HG03575 (cell line): ENCODE data around the gene ARHGDIA.

ENCODE experiments used
- ATAC-seq: cut with Tn5 transposase; IDR thresholded peaks from one replicate; pipeline ENCODE4 v1.9.1; 2021; ENCODE audit not compliant: unreplicated experiment, insufficient number of reproducible peaks, low FRiP score; ENCODE audit errors: extremely low read depth

The ARHGDIA gene

GRCh38 chr17:81833921-81834830 is 37.0 kb downstream of the ARHGDIA start:
- ATAC-seq = no peak

DNA sequence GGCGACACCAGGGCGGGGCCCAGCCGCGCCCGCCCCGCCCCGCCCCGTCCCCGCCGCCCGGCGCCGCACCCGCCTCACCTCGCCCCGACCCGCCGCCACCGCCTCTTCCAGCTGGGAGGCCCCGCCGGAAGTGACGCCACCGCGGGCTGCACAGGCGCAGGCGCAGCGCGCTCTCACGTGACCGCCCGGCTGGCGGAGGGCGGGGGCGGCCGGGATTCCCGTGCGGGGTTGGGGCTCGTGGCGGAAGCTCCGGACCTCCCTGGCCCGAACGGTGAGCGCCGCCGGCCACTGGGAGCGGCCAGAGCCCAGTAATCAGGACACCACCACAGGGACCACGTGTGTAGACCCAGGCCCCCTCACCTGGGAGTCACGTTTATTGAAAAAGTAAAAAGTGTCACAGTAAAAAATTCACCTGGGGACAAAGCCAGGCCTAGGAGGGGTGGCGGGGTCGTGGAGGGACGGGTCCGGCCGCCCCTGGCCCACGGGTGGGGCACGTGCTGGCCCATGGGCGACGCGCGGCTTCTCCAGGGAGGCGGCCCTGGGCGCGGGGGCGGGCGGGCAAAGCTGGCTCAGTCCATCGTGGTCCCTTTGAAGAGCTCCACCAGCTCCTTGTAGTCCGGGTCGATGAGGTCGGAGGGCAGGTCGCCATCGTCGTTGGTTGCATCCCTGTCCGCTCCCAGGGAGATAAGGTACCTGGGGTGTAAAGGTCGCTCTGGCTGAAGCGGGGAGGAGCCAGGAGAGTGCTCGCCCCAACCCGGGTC is 37.8 kb downstream of the ARHGDIA start, which contains the start of gene MCRIP1:
Gene MCRIP1, minus strand, starts transcription at position 132 of the 761 bp plus-strand sequence. CDS start 8,785 bp downstream, outside the sequence.
- ATAC-seq = no peak

GRCh38 chr17:81832608-81833159 is 38.5 kb downstream of the ARHGDIA start:
- no peak for ATAC-seq

- ATAC-seq = no peak
Observed at GRCh38 chr17:81831957-81832607, 39.1 kb downstream of the ARHGDIA start.

DNA sequence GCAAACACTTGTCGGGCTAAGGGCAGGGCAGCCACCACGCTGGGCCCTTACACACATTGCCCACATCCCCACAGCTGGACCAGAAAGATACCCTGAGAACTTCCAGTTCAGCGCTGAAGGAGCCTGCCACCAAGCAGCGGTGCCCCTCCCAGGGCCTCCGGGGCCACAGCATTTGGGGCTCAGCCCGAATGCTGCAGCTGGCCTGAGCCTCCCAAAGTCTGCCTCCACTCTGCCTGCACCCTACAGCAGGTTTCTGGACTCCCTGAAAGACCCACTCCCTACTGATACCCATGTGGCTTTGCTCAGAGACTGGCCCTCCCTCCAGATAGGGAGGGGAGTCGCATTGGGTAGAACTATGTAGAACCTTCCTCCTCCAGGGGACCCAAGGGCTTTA is 39.6 kb downstream of the ARHGDIA start:
- no peak for ATAC-seq

DNA sequence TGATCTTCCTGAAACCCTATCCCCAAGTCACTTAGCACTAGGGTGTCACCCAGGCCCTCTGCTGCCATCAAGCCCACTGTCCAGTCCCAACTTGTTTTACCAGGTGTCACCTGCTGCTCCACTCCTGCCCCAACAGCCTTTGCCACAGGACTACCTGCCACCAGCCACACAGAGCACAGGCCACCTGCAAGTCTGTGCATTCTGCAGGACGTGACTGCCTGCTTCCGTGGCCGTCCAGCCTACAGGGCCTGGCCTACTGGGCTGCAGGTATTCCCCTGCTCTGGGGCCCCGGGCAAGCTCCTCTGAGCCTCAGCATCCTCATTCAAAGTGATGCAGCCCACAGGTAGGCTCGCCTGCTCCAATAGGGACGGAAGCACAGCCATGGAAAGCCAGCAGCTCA is 41.3 kb downstream of the ARHGDIA start:
- no peak for ATAC-seq

DNA sequence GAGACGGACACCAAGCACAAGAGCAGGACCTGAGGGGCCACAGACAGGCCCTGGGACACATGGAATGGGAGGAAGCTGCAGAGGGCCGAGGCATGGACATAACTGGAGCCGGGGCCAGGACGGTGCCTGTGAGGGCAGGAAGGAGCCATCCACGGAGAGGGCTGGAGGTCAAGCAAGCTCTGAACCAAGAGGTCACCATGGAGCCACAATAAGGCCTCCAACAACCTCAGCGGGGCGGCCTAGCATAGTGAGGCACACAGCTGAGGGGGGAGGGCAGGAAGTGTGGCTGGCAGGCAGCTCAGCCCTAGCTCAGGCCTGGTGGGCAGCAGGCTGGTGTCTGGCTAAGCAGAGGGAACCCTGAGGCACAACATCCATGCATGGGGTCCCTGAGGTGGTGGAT is 42.5 kb downstream of the ARHGDIA start:
- no peak for ATAC-seq

DNA sequence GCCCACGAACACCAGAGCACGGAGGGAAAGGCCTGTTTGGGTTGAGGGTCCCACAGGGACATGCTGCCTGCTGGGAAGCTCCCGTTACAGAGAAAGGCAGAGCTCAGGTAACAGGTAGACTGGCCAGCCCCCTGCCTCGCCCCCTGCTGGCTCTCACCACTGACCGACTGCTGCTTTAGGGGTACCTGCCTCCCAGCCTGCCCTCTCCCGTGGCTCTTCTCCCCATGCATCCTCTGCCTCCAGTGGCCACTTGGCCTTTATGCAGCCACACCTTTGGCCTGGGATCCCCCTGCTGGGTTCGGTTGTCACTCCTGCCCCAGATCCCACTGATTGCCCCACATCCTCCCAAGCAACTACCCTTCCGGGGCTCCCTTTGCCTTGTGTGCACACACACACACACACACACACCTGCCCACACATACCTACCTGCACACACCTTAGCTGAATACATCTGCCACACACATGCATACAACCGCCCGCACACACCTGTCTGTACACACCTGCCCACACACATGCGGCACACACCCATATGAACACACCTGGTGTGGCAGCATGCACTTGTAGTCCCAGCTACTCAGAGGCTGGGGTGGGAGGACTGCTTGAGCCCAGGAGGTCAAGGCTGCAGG is 45.2 kb downstream of the ARHGDIA start:
- no peak for ATAC-seq

DNA sequence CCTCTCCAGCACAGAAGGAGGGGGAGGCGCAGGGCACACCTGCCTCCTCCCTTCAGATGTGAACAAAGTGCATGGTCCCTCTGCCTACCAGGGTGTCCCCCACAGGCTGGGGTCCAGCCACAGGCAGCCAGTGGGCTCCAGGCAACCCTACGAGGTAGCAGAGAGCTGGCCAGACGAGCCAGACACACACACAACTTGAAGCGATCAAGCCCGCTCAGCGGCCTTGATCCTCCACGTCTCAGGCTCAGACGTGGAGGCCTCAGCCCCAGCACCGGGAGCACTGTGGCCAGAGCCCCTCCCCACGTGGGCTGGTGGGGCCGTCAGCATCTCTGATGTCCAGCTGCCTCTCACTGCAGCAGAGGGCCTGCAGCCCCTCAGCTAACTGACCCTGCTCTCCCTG is 46.5 kb downstream of the ARHGDIA start:
- ATAC-seq = no peak

DNA sequence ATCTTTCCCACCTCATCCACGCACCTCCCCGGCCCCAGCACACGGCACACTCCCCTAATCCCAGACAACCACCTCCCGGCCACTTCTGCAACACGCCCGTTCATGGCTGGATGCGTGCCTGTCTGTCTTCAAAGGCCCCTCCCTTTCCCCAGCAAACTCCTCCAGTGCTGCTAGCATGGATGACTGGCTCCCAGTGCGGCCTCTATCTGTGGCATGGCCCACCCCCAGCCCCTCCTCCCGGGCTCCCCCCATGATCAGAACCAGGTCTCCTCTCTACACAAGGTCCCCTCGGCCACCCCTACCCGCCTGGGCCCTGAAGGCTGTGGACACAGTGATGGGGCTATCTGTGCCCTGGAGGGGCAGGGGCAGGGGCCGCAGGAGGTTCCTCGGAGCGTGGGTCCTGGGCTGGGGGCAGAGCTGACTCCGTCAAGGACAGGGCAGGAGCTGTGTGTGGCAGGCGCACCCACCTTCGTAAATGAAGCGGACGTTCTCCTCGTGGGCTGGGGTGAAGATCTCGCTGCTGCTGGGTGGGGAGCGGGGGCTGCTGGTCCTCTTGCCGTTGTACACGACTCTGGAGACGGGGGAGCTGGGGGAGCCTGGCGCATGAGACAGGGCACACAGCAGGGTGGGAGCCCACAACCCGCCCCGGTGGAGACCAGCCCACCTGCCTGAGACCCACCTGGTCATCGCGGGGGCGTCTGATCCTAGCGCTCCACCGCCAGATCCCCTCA is 47.2 kb downstream of the ARHGDIA start:
- ATAC-seq = no peak

GRCh38 chr17:81822996-81823819 is 47.9 kb downstream of the ARHGDIA start:
- ATAC-seq = no peak

DNA sequence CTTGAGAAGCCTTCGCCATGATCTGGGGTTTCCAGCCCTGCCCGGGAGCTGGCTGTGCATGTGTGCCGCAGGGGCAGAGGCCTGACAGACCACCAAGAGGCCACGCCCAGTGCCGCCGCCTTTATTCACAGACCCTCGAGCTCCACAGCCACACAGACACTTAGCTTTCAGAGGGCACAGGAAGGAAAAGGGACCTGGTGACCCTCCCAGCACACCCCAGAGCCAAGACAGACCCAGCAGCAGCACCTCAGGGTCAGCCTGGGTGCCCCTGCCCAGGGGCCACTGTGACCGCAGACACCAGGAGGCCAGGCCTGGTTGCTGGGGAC is 48.9 kb downstream of the ARHGDIA start:
- ATAC-seq = no peak

DNA sequence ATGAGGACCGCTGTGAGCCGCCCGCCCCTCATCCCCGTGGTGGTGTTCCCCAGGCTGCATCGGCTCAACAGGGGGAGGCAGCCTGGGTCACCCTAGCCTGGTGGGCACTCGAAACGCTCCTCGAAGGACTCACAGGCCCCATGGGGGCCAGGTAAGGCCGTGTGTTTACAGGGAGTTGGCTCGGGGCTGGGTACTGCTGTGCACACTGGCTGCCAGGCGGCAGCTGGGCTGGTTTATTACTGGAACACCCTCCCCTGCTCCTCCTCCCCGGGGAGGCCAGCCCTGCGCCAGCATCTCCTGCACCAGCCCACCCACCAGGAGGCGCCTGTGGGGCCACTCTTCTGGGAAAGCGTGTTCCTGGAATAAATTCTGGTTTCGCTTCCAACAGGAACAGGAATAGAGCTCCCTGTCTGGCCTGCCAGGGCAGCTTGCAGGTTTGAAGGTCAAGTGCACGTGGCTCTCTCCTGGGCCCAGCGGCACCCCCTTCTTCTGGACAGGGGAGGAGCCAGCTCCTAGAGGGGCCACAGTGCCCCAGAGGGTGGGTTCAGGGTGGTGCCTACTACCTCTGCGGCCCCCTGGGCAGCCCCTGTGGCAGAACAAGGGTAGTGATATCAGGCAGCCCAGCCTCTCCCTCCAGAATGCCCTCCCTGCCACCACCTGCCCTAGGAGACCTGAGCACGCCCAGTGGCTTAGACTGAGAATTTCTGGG is 49.4 kb downstream of the ARHGDIA start:
- no peak for ATAC-seq

DNA sequence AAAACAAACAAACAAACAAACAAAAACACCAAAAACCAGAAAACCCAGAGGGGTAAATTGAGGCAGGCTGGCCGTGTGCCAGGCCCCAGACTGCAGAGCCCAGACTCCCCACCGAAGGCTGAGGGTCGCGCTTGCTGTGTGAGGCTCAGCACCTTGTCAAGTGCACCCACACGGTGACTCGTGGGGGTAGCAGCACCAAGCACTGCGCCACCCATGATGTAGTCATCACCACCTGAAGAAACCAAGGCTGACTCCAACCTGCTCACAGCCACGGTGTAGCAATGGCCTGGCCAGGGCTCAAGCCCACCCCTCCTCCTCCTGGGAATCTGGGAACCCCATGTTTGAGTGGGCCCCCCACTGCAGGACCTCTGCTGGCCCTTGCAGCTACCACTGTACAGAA is 50.0 kb downstream of the ARHGDIA start:
- no peak for ATAC-seq

DNA sequence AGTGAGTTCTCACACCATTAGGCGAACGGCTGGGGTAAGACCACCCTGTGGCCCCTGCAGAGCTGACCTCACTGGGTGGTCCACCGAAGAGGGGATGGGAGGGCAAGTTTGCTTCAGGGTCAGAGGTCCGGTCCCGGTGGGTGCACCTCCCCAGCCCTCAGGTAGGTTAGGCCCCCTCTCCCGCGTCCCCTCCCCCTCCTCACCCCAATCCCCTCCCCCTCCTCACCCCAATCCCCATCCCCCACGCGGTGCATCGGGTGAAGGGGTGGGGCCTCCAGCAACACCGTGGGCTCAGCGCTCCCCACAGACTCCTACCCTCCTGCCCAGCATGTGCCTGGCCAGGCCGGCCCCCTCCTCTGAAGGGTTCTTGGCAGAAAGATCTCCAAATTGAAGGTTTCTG is 51.4 kb downstream of the ARHGDIA start:
- ATAC-seq = no peak

DNA sequence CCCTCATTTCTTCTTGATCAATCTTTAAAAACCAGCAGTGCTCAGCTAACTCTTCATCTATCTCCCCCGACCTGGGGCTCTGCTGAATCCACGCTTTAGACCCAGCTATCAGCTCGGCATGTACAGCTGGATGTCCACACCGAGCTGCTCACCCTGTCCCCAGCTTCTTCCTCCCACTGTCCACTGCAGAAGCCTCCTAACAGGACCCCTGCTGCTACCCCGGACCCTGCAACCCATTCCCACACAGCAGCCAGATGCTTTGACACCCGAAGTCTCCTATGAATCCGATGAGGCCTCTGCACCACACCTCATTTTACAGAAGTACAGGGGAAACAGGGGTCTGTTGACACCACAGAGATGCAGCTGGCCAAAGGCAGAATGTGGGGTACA is 53.4 kb downstream of the ARHGDIA start:
- ATAC-seq = no peak
